ENCODE data around the gene SORL1.

GRCh38 chr11:121412000-121412587 is 40.0 kb upstream of the SORL1 start:
- TF ChIP-seq EP300 (IDR thresholded peaks at IDR 0.05) (no peak), CTCF (IDR thresholded peaks at IDR 0.05) (no peak), POLR2A (IDR thresholded peaks at IDR 0.05) (no peak), POLR2AphosphoS5 (IDR thresholded peaks at IDR 0.05) (no peak)

Measured in gastroesophageal sphincter (tissue), 3 donors.